D721Med (cell line): ENCODE results near the gene KRI1.

Experiments used
- DNase-seq: peaks from one replicate; pipeline ENCODE4 v3.0.0; 2011; ENCODE audit warnings: low spot score; ENCODE audit not compliant: insufficient read length
- FAIRE-seq: peaks from 2 replicates; lab custom pipeline; 2011; peaks lifted over from hg19 to GRCh38; lab: Jason Lieb, UNC
- TF ChIP-seq, protein P1 (sequence below): IDR thresholded peaks from 2 replicates; pipeline ENCODE4 v1.5.1; 2012; ENCODE audit warnings: mild to moderate bottlenecking, control low read depth; ENCODE audit not compliant: insufficient read depth; ENCODE audit errors: missing control alignments

KRI1 gene

GRCh38 chr19:10517760-10518443 is 47.9 kb downstream of the KRI1 start:
- peak; percentile 55 for DNase-seq
- no peak for FAIRE-seq

DNA sequence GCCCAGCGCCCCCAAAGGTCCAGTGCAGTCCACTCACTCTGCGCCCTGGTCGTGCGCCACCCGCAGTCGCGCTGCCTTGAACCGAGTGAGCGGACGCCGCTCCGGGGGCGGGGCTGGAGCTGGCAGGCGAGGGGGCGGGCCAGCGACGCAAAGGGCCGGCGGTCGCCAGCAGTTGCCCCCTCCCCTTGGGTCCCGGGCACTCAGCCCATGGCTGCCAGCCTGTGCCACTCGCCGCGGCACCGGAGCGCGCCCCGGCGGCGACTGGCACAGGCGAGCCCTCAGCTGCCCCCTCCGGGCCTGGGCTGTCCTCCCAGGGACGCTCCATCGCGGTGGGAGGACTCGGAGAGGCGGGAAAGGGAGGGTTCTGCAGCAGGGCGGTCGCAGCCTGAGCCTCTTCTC is 48.5 kb downstream of the KRI1 start, which contains the start of gene S1PR5:
TSS of gene S1PR5 (minus strand) at position 87 of the 399 bp plus-strand sequence. CDS start 2,436 bp downstream, outside the sequence.
- no peak for FAIRE-seq
- TF ChIP-seq, protein P1, sequence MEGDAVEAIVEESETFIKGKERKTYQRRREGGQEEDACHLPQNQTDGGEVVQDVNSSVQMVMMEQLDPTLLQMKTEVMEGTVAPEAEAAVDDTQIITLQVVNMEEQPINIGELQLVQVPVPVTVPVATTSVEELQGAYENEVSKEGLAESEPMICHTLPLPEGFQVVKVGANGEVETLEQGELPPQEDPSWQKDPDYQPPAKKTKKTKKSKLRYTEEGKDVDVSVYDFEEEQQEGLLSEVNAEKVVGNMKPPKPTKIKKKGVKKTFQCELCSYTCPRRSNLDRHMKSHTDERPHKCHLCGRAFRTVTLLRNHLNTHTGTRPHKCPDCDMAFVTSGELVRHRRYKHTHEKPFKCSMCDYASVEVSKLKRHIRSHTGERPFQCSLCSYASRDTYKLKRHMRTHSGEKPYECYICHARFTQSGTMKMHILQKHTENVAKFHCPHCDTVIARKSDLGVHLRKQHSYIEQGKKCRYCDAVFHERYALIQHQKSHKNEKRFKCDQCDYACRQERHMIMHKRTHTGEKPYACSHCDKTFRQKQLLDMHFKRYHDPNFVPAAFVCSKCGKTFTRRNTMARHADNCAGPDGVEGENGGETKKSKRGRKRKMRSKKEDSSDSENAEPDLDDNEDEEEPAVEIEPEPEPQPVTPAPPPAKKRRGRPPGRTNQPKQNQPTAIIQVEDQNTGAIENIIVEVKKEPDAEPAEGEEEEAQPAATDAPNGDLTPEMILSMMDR, result no peak
- no peak for DNase-seq

More at GRCh38 chr19:10517760-10518443, 47.9 kb downstream of the KRI1 start:
- TF ChIP-seq, protein P1, result no peak

DNA sequence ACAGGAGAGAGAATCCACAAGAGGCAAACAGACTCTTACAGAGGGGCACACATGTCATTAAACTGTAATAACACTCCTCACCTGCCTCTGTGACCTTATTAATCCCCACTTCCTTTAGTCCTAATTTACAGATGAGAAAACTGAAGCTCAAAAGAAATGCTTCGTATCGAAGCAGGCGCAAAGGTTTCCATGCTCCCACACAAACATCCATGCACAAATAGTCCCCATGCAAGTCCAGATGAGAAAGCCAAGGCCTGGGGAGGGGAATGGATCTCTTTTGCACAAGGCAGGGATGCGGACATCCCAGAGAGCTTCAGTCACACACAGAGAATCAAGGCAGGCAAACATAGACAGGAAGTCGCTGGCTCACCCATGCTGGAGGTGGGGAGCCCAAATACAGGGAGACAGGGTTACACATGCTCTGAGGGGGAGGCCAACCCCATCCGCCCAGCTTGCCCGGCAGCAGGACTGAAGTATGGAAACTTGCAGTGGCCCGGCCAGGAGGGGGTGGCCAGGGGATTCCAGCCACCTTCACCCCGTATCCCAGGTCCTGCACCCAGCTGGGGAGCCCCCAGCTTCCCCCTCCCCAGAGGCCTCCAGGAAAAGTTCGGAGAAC is 49.0 kb downstream of the KRI1 start:
- FAIRE-seq (no peak), DNase-seq (no peak)
- TF ChIP-seq, protein P1, result no peak

GRCh38 chr19:10516064-10516385 is 49.8 kb downstream of the KRI1 start:
- no peak for FAIRE-seq
- DNase-seq, result no peak
- TF ChIP-seq, protein P1, result no peak

- FAIRE-seq, result no peak
- TF ChIP-seq, protein P1, result no peak
- DNase-seq, result no peak
These were observed 51.3 kb downstream of the KRI1 start for GRCh38 chr19:10514211-10515145.

GRCh38 chr19:10513223-10513622 is 52.6 kb downstream of the KRI1 start:
- FAIRE-seq, result no peak
- no peak for DNase-seq
- TF ChIP-seq, protein P1, result no peak
